ENCODE results near the gene MTARC2.

Gene MTARC2

DNA sequence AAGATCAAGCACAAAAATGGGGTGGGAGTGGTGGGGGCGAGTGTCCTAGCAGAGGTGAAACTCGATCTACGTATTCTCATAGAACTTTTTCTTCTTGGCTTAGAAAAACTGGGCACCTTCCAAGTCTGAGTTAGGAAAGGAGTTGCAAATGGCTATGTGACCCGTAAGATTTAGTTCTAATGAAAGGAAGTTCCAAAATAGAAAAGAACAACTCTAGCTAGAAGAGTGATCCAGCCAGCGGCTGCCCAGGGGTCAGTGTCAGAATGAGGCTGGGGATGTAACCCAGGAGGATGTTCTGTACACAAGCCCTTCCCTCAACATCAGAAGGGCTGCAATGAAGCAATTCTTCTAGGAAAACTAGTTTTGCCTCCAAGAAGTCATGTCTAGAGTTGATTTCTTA is 43.8 kb downstream of the MTARC2 start:
- Histone ChIP-seq H3K4me1 (ENCODE audit: low read length) (no peaks in the 10 kb centered on the region), H3K9ac (ENCODE audit: low read length) (no peak overlapping the region), H3K4me2 (ENCODE audit: low read length) (no peak overlapping the region), H2AFZ (ENCODE audit: low read depth, low read length) (no peak overlapping the region), H4K20me1 (ENCODE audit: insufficient read depth, low read length) (no peaks in the 10 kb centered on the region), H3K27ac (ENCODE audit: low read length) (no peak overlapping the region), H3K27me3 (ENCODE audit: low read depth, low read length) (no peaks in the 10 kb centered on the region), H3K4me3 (ENCODE audit: low read length) (no peak overlapping the region), H3K79me2 (ENCODE audit: low read length) (no peaks in the 10 kb centered on the region), H3K36me3 (replicated peaks; ENCODE audit: low read depth, low read length) (no peaks in the 10 kb centered on the region), H3K9me3 (ENCODE audit: insufficient read depth, low read length) (no peaks in the 10 kb centered on the region)
- TF ChIP-seq EZH2phosphoT487 (IDR thresholded peaks at IDR 0.05; ENCODE audit: low read depth): no peak
- TF ChIP-seq, protein P1, sequence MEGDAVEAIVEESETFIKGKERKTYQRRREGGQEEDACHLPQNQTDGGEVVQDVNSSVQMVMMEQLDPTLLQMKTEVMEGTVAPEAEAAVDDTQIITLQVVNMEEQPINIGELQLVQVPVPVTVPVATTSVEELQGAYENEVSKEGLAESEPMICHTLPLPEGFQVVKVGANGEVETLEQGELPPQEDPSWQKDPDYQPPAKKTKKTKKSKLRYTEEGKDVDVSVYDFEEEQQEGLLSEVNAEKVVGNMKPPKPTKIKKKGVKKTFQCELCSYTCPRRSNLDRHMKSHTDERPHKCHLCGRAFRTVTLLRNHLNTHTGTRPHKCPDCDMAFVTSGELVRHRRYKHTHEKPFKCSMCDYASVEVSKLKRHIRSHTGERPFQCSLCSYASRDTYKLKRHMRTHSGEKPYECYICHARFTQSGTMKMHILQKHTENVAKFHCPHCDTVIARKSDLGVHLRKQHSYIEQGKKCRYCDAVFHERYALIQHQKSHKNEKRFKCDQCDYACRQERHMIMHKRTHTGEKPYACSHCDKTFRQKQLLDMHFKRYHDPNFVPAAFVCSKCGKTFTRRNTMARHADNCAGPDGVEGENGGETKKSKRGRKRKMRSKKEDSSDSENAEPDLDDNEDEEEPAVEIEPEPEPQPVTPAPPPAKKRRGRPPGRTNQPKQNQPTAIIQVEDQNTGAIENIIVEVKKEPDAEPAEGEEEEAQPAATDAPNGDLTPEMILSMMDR (IDR thresholded peaks at IDR 0.05; ENCODE audit: low read depth, low read length): no peak

DNA sequence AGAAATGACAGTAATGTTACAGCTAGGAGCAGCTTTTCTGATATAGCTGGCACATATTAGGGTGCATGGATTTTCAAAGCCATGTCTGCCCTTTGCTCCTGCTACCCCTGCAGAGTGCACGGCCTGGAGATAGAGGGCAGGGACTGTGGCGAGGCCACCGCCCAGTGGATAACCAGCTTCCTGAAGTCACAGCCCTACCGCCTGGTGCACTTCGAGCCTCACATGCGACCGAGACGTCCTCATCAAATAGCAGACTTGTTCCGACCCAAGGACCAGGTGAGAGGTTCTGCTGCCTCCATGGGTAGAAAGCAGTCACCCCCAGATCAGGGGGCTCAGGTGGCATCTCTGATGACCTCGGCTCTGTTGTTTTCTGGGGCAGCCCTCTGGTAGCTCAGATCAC is 48.4 kb downstream of the MTARC2 start:
- Histone ChIP-seq H3K27ac (ENCODE audit: low read length) (no peak overlapping the region), H2AFZ (ENCODE audit: low read depth, low read length) (no peak overlapping the region), H3K27me3 (ENCODE audit: low read depth, low read length) (no peaks in the 10 kb centered on the region), H3K9ac (ENCODE audit: low read length) (no peak overlapping the region), H3K4me3 (ENCODE audit: low read length) (no peak overlapping the region), H3K9me3 (ENCODE audit: insufficient read depth, low read length) (no peaks in the 10 kb centered on the region), H3K79me2 (ENCODE audit: low read length) (no peaks in the 10 kb centered on the region), H3K4me2 (ENCODE audit: low read length) (no peak overlapping the region), H3K4me1 (ENCODE audit: low read length) (no peaks in the 10 kb centered on the region), H4K20me1 (ENCODE audit: insufficient read depth, low read length) (no peaks in the 10 kb centered on the region), H3K36me3 (replicated peaks; ENCODE audit: low read depth, low read length) (no peaks in the 10 kb centered on the region)
- no peak for TF ChIP-seq EZH2phosphoT487 (IDR thresholded peaks at IDR 0.05; ENCODE audit: low read depth)

DNA sequence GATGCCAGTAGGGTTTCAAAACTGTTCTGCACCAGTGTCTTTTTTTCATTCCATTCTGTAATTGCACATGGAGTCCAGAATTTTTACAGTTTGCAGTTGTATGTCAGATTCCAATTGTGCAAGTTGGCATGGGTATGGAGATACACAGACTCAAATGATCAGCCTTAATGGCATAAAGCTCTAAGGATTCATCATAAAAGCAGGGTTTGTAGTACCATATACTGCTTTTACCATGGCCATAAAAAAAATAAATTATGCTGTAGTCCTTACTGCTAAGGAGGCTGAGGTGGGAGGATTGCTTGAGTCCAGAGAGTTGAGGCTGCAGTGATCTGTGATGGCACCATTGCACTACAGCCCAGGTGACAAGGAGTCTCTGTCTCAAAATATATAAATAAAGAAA is 48.9 kb downstream of the MTARC2 start:
- H3K36me3 ChIP-seq (replicated peaks; ENCODE audit: low read depth, low read length): no peaks in the 10 kb centered on the region
- H3K9me3 ChIP-seq (ENCODE audit: insufficient read depth, low read length): no peaks in the 10 kb centered on the region
- no peak overlapping the region for H2AFZ ChIP-seq (ENCODE audit: low read depth, low read length)
- H3K4me3 ChIP-seq (ENCODE audit: low read length): no peak overlapping the region
- TF ChIP-seq EZH2phosphoT487 (IDR thresholded peaks at IDR 0.05; ENCODE audit: low read depth): no peak
- TF ChIP-seq, protein P1 (IDR thresholded peaks at IDR 0.05; ENCODE audit: low read depth, low read length): no peak
- no peaks in the 10 kb centered on the region for H3K79me2 ChIP-seq (ENCODE audit: low read length)
- no peak overlapping the region for H3K9ac ChIP-seq (ENCODE audit: low read length)
- H3K27me3 ChIP-seq (ENCODE audit: low read depth, low read length): no peaks in the 10 kb centered on the region
- H3K27ac ChIP-seq (ENCODE audit: low read length): no peak overlapping the region
- H3K4me1 ChIP-seq (ENCODE audit: low read length): no peaks in the 10 kb centered on the region
- H3K4me2 ChIP-seq (ENCODE audit: low read length): no peak overlapping the region
- no peaks in the 10 kb centered on the region for H4K20me1 ChIP-seq (ENCODE audit: insufficient read depth, low read length)

DNA sequence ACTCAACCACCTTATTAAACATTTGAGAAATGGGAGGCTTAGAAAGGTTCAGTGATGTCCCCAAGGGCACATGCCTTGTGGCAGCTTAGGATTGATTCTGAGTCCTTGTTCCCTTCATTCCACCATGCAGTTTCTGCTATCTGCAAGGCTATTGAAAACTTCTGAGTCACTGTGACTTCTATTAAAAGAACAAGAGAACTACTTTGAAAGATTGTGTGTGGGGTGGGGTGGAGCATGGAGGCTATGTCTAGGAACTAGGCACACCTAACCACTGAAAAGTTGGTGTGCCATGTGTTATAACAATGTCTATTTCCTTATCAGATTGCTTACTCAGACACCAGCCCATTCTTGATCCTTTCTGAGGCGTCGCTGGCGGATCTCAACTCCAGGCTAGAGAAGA is 49.4 kb downstream of the MTARC2 start:
- Histone ChIP-seq H3K4me2 (ENCODE audit: low read length) (no peak overlapping the region), H3K79me2 (ENCODE audit: low read length) (no peaks in the 10 kb centered on the region), H3K9me3 (ENCODE audit: insufficient read depth, low read length) (no peaks in the 10 kb centered on the region), H2AFZ (ENCODE audit: low read depth, low read length) (no peak overlapping the region), H3K4me3 (ENCODE audit: low read length) (no peak overlapping the region), H3K4me1 (ENCODE audit: low read length) (no peaks in the 10 kb centered on the region), H3K9ac (ENCODE audit: low read length) (no peak overlapping the region), H3K36me3 (replicated peaks; ENCODE audit: low read depth, low read length) (no peaks in the 10 kb centered on the region), H3K27me3 (ENCODE audit: low read depth, low read length) (no peaks in the 10 kb centered on the region), H4K20me1 (ENCODE audit: insufficient read depth, low read length) (no peaks in the 10 kb centered on the region), H3K27ac (ENCODE audit: low read length) (no peak overlapping the region)
- TF ChIP-seq, protein P1 (IDR thresholded peaks at IDR 0.05; ENCODE audit: low read depth, low read length): no peak
- no peak for TF ChIP-seq EZH2phosphoT487 (IDR thresholded peaks at IDR 0.05; ENCODE audit: low read depth)

DNA sequence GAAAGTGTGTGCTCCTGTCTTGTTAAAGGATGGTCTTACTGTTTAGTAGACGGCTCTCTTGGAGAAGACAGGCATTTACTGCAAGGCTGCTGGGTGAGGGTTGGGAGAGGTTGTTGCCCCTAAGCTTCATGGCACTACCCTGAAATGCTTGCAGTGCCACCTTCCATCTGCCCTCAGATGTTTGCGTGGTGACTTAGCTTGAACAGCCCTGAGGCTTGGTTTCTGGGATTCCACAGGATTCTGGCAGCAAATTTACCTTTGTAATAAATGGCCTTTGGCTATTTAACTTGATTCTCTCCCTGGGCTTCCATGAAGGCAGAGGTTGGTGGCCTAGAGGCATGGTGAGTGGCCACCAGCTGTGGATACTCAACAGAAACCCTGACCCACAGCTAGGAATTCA is 50.2 kb downstream of the MTARC2 start:
- no peaks in the 10 kb centered on the region for H3K36me3 ChIP-seq (replicated peaks; ENCODE audit: low read depth, low read length)
- H3K27me3 ChIP-seq (ENCODE audit: low read depth, low read length): no peaks in the 10 kb centered on the region
- no peak overlapping the region for H3K9ac ChIP-seq (ENCODE audit: low read length)
- no peaks in the 10 kb centered on the region for H3K9me3 ChIP-seq (ENCODE audit: insufficient read depth, low read length)
- H3K4me1 ChIP-seq (ENCODE audit: low read length): no peaks in the 10 kb centered on the region
- no peaks in the 10 kb centered on the region for H3K79me2 ChIP-seq (ENCODE audit: low read length)
- no peak overlapping the region for H3K27ac ChIP-seq (ENCODE audit: low read length)
- H2AFZ ChIP-seq (ENCODE audit: low read depth, low read length): no peak overlapping the region
- no peak overlapping the region for H3K4me2 ChIP-seq (ENCODE audit: low read length)
- no peaks in the 10 kb centered on the region for H4K20me1 ChIP-seq (ENCODE audit: insufficient read depth, low read length)
- TF ChIP-seq, protein P1 (IDR thresholded peaks at IDR 0.05; ENCODE audit: low read depth, low read length): no peak
- H3K4me3 ChIP-seq (ENCODE audit: low read length): no peak overlapping the region

Measured in OCI-LY3 (cell line).